B cell (primary cell): ENCODE measurements around the gene SLC25A13. TPM values are rescaled to one million over a fixed set of nuclear protein-coding genes. Genes with fewer than 3 reads are reported as not detected.

Experiments used
- ATAC-seq: fragments of 200-7000 bp; cut with Tn5 transposase; one replicate; pipeline ENCODE4 v1.10.0; 2021; ENCODE audit warnings: low read depth, mild to moderate bottlenecking, moderate number of reproducible peaks, moderate library complexity
- CTCF ChIA-PET: fragments of 350-600 bp; sonication (Branson Sonifier 250); formaldehyde crosslinking; loops from one replicate; lab custom pipeline; 2021; ENCODE audit warnings: antibody characterized with exemption, inconsistent platforms; lab: Charles Lee
- POLR2A ChIA-PET: fragments of 350-600 bp; sonication (Branson Sonifier 250); formaldehyde crosslinking; loops from one replicate; lab custom pipeline; 2021; ENCODE audit warnings: antibody characterized with exemption; lab: Charles Lee
- DNase-seq: peaks from one replicate; pipeline ENCODE4 v3.0.0; 2013
- H2AFZ ChIP-seq: 2 replicates; pipeline ENCODE4 v1.6.1; 2012; ENCODE audit warnings: mild to moderate bottlenecking, low read depth, low read length; ENCODE audit not compliant: insufficient read depth, poor library complexity, severe bottlenecking
- H3K27ac ChIP-seq, 2 donors: 1 replicate in 1 of 2; 2 replicates in 1 of 2; pipeline ENCODE4 v1.5.1; 2012 to 2013; ENCODE audit warnings: low read length in 2 of 2, mild to moderate bottlenecking in 2 of 2, moderate library complexity in 1 of 2
- H3K27me3 ChIP-seq, 4 experiments: fragments of 200-600 bp in 1 of 4; sonication (generic) in 1 of 4; replicated peaks in 1 of 4; 1 replicate in 2 of 4; 2 replicates in 2 of 4; pipeline versions ENCODE4 v1.6.1 to v1.7.0; 2013 to 2016; ENCODE audit warnings: low read length in 3 of 4, mild to moderate bottlenecking in 2 of 4, mixed read lengths in 1 of 4, moderate library complexity in 1 of 4; ENCODE audit not compliant: insufficient read depth in 4 of 4, control insufficient read depth in 3 of 4; ENCODE audit errors: control extremely low read depth in 1 of 4
- H3K36me3 ChIP-seq, 2 experiments: replicated peaks in 1 of 2; 1 replicate in 1 of 2; 2 replicates in 1 of 2; pipeline versions ENCODE4 v1.6.1 to v1.7.1; 2013; ENCODE audit warnings: low read length in 1 of 2; ENCODE audit not compliant: insufficient read depth in 2 of 2, control insufficient read depth in 1 of 2; ENCODE audit errors: control extremely low read depth in 1 of 2, extremely low read depth in 1 of 2
- H3K4me1 ChIP-seq, 2 donors: fragments of 200-600 bp in 1 of 2; sonication (generic) in 1 of 2; 1 replicate in 1 of 2; 2 replicates in 1 of 2; pipeline versions ENCODE4 v1.5.1 to v1.6.1; 2013 to 2017; ENCODE audit warnings: low read length in 2 of 2; ENCODE audit not compliant: control insufficient read depth in 2 of 2, insufficient read depth in 2 of 2
- H3K4me2 ChIP-seq: replicated peaks from 2 replicates; pipeline ENCODE3; 2012; ENCODE audit warnings: mild to moderate bottlenecking, low read depth, low read length; ENCODE audit not compliant: poor library complexity, severe bottlenecking
- H3K4me3 ChIP-seq, 5 experiments: fragments of 200-600 bp in 1 of 5; sonication (generic) in 1 of 5; 1 replicate in 3 of 5; 2 replicates in 2 of 5; pipeline versions ENCODE4 v1.5.1 to v1.7.0; 2011 to 2016; ENCODE audit warnings: low read length in 4 of 5, mild to moderate bottlenecking in 4 of 5, low read depth in 2 of 5, control low read depth in 1 of 5, moderate library complexity in 1 of 5; ENCODE audit not compliant: insufficient read depth in 1 of 5; ENCODE audit errors: control extremely low read depth in 1 of 5, extremely low read depth in 1 of 5
- H3K79me2 ChIP-seq: fragments of 200-600 bp; sonication (generic); one replicate; pipeline ENCODE4 v1.6.0; 2016; ENCODE audit warnings: low read length; ENCODE audit not compliant: control insufficient read depth, insufficient read depth
- H3K9ac ChIP-seq: fragments of 200-600 bp; sonication (generic); 2 replicates; pipeline ENCODE4 v1.6.1; 2017; ENCODE audit warnings: mild to moderate bottlenecking, low read length, moderate library complexity
- H3K9me3 ChIP-seq, 3 donors: one replicate each; pipeline versions ENCODE4 v1.6.1 to v1.7.1; 2013; ENCODE audit warnings: low read length in 2 of 3; ENCODE audit not compliant: control insufficient read depth in 2 of 3, insufficient read depth in 1 of 3; ENCODE audit errors: control extremely low read depth in 1 of 3
- H4K20me1 ChIP-seq: 2 replicates; pipeline ENCODE4 v1.6.0; 2012; ENCODE audit warnings: mild to moderate bottlenecking, low read length; ENCODE audit not compliant: insufficient read depth, control insufficient read depth, poor library complexity, severe bottlenecking
- H3K27ac Mint-ChIP-seq: one replicate; pipeline ENCODE4 v1.8.0; 2021; ENCODE audit warnings: mixed read lengths
- H3K27me3 Mint-ChIP-seq: one replicate; pipeline ENCODE4 v1.8.0; 2021; ENCODE audit warnings: mixed read lengths
- H3K4me1 Mint-ChIP-seq: one replicate; pipeline ENCODE4 v1.8.0; 2021; ENCODE audit warnings: mixed read lengths
- H3K4me3 Mint-ChIP-seq: one replicate; pipeline ENCODE4 v1.8.0; 2021; ENCODE audit warnings: mixed read lengths
- H3K9me3 Mint-ChIP-seq: one replicate; pipeline ENCODE4 v1.8.0; 2022; ENCODE audit warnings: mixed read lengths; ENCODE audit not compliant: insufficient read depth
- EZH2 ChIP-seq: IDR thresholded peaks from 2 replicates; pipeline ENCODE4 v1.6.1; 2012; ENCODE audit warnings: borderline replicate concordance, low read depth, mild to moderate bottlenecking, moderate library complexity, low read length; ENCODE audit not compliant: insufficient read depth, poor library complexity, severe bottlenecking
- WGBS: methylation state at CpG from one replicate; pipeline ENCODE4 v1.1.5; 2013; ENCODE audit warnings: missing lambda C conversion rate; ENCODE audit not compliant: insufficient coverage; 5-methylcytosine and 5-hydroxymethylcytosine counted together
- intact Hi-C: fragments of 100-400 bp; cut with micrococcal nuclease; formaldehyde crosslinking; loops from one replicate; pipeline ENCODE4 v1.10.0; 2022
- polyA plus RNA-seq: library from polyadenylated mRNA; depleted of rRNA; stranded (reverse); fragments of >200 nt; gene quantifications from 2 replicates; pipeline ENCODE4 v1.2.3, GENCODE V29; 2012
- total RNA-seq, 2 donors: library from RNA; stranded (reverse); fragments of 120-200 nt in 1 of 2; gene quantifications; 1 replicate in 1 of 2; 2 replicates in 1 of 2; pipeline versions ENCODE4 v1.2.3 to v1.2.4, GENCODE V29; 2013 to 2022
- TF ChIP-seq, protein P1 (sequence below): fragments of 200-600 bp; IDR thresholded peaks from one replicate; pipeline ENCODE4 v1.8.0; 2022; ENCODE audit warnings: antibody characterized with exemption, mild to moderate bottlenecking

Gene SLC25A13
- total and polyA plus RNA-seq, 2 donors (not counting 1 experiment from before 2014, with no cell fraction given): 12.5 to 30.9 TPM

DNA sequence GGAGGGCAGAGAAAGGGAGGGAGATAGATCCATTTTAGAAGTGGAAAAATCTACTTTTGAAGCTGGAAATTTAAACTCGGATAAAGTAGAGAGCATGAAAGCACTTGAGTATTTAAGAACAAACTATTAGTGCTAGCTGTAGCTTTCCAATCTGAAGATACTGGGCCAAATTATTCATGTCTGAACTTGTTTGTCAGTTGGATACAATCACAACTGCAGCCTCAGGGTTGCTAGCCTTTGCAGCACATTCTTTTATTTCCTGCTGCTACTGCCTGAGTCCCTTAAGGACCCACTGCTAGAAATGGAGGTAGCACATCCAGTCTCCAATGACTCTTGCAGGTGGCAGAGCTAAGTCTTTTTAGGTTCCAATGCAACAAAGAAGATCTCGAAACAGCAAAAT lies 8.3 kb upstream of the SLC25A13 start:
- H3K4me2 ChIP-seq: no peak overlapping the region
- H3K9me3 ChIP-seq: peaks cover 2 to 7% (median 4%) of the 10 kb centered on the region in 3 donors
- DNase-seq (no peak), ATAC-seq (no peak)
- peaks cover 7% of the 10 kb centered on the region in 2 donors for H3K4me1 ChIP-seq
- no peak overlapping the region for H3K4me3 ChIP-seq
- no peak overlapping the region for H2AFZ ChIP-seq
- Mint-ChIP-seq H3K4me3 (no peak overlapping the region), H3K4me1 (peaks cover 14% of the 10 kb centered on the region), H3K9me3 (peaks cover 3% of the 10 kb centered on the region), H3K27me3 (peaks cover 3% of the 10 kb centered on the region), H3K27ac (no peak overlapping the region)
- H3K79me2 ChIP-seq: no peaks in the 10 kb centered on the region
- CTCF ChIA-PET: no interaction called here
- POLR2A ChIA-PET: no interaction called here
- no peaks in the 10 kb centered on the region for H4K20me1 ChIP-seq
- no peaks in the 10 kb centered on the region for H3K36me3 ChIP-seq
- H3K27ac ChIP-seq: no peak overlapping the region
- WGBS: 100% methylated on average over 1 of the region's 2 CpGs
- H3K27me3 ChIP-seq: no peaks in the 10 kb centered on the region
- no peak overlapping the region for H3K9ac ChIP-seq
- intact Hi-C loops: no loop called here
- TF ChIP-seq, protein P1, sequence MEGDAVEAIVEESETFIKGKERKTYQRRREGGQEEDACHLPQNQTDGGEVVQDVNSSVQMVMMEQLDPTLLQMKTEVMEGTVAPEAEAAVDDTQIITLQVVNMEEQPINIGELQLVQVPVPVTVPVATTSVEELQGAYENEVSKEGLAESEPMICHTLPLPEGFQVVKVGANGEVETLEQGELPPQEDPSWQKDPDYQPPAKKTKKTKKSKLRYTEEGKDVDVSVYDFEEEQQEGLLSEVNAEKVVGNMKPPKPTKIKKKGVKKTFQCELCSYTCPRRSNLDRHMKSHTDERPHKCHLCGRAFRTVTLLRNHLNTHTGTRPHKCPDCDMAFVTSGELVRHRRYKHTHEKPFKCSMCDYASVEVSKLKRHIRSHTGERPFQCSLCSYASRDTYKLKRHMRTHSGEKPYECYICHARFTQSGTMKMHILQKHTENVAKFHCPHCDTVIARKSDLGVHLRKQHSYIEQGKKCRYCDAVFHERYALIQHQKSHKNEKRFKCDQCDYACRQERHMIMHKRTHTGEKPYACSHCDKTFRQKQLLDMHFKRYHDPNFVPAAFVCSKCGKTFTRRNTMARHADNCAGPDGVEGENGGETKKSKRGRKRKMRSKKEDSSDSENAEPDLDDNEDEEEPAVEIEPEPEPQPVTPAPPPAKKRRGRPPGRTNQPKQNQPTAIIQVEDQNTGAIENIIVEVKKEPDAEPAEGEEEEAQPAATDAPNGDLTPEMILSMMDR: no peak
- no peak for TF ChIP-seq EZH2

DNA sequence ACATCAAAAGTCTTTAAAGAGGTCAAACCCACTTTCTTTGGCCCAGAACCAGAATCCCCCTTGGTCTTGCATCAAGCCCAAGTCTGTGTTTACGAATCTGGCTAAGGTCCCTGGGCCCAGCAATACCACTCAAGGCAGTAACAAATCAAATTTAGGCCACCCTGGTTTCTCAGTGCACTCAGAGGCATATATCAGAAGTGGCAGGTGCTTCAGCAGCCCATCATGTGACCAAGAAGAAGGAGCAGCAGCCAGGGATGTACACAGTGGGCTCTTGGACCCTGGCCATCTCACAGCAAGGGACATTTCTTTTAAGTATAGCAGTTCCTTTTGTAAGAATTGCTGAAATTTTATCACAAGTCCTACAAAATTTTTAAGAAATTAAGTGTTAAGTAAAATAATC lies 7.3 kb upstream of the SLC25A13 start:
- CTCF ChIA-PET: no interaction called here
- POLR2A ChIA-PET: no interaction called here
- peaks cover 14% of the 10 kb centered on the region for H3K4me1 Mint-ChIP-seq

More for the DNA sequence above, 7.3 kb upstream of the SLC25A13 start:
- Histone ChIP-seq H3K9me3 (peaks cover 2 to 7% (median 4%) of the 10 kb centered on the region in 3 donors), H3K4me1 (peaks cover 7% of the 10 kb centered on the region in 2 donors), H4K20me1 (no peaks in the 10 kb centered on the region), H3K4me2 (no peak overlapping the region), H2AFZ (no peak overlapping the region), H3K27me3 (no peaks in the 10 kb centered on the region), H3K9ac (no peak overlapping the region), H3K4me3 (no peak overlapping the region), H3K27ac (no peak overlapping the region), H3K79me2 (no peaks in the 10 kb centered on the region), H3K36me3 (no peaks in the 10 kb centered on the region)
- no peak for DNase-seq
- H3K4me3 Mint-ChIP-seq: no peak overlapping the region
- 69% methylated on average over 1 of the region's 1 CpG for WGBS
- peaks cover 3% of the 10 kb centered on the region for H3K27me3 Mint-ChIP-seq
- no peak for ATAC-seq
- H3K9me3 Mint-ChIP-seq: peaks cover 3% of the 10 kb centered on the region
- TF ChIP-seq, protein P1: no peak
- no peak for TF ChIP-seq EZH2
- intact Hi-C loops: no loop called here
- no peak overlapping the region for H3K27ac Mint-ChIP-seq
